GM21528 (cell line): ENCODE measurements around the gene SPAG16.
"Not testable (repeated sequence)": the region's sequence is repeated elsewhere in the genome, so short reads cannot be mapped to it uniquely, and the experiment has no call there.

Source experiments
- ATAC-seq: cut with Tn5 transposase; IDR thresholded peaks from one replicate; pipeline ENCODE4 v1.9.1; 2021; ENCODE audit warnings: mild to moderate bottlenecking, moderate library complexity; ENCODE audit not compliant: unreplicated experiment, low FRiP score

The SPAG16 gene

DNA sequence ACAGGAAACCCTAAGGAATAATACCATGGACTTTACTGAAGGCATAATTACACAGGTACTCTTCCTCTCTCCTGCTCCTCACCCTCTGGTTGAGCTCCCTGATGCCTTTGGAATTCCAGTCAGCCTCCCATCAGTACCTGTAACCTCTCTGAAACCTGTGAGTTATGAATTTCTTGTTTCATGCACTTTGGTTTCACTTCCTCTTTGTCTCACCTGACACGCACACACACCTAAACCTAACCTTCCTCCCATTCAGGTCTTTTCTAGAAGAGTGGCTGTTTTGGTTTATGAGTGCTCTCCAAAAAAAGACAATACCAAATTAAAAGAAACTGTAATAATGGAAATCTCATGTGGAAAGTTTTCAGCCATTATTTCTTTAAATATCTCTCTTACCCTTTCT lies 675.3 kb downstream of the SPAG16 start:
- ATAC-seq: no peak

DNA sequence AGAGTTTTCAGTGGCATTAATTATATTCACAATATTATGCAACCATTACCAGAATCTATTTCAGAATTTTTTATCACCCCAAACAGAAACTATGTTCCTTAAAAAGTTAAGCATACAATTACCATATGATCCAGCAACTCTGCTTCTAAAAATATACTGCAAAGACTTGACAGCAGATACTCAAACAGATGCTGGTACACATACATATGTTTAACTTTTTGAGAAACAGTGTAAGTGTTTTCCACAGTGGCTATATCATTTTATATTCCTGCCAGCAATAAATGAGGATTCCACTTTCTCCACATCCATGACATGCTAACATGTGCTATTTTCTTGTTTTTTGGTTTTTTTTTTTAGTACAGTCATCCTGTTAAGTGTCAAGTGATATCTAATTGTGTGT lies 687.3 kb downstream of the SPAG16 start:
- ATAC-seq: no peak

DNA sequence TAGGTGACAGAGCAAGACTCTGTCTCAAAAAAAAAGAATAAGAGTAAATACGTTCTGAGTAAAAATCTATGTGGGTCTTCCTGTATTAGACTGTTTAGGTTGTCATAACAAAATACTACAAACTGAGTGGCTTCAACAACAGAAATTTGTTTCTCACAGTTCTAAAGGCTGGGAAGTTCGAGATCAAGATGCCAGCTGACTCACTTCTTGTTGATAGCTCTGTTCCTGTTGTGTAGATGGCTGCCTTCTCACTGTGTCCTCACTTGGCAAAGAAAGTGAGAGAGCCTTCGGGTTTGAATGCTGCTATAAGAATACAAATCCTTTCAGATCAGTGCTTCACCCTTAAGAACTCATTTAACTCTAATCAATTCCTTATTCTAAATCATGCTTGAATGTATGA lies 696.6 kb downstream of the SPAG16 start:
- no peak for ATAC-seq

DNA sequence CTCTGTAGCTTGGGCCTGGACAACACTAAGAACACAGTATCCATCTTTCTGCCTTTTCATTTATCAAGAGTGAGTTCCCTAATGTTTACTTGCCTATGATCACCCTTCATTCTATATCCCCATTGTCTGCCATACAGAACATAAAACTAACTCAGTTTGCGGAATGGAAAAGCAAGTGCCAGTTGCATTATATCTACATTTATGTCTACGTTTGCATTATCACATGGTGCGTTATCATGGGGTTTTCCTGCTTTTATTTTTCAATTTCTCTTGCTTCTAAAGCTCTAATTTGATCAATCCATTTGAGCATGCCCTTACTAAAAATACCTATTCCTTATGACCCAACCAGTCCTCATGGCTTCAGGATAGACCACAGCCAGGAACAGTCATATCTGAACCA lies 704.9 kb downstream of the SPAG16 start:
- no peak for ATAC-seq

DNA sequence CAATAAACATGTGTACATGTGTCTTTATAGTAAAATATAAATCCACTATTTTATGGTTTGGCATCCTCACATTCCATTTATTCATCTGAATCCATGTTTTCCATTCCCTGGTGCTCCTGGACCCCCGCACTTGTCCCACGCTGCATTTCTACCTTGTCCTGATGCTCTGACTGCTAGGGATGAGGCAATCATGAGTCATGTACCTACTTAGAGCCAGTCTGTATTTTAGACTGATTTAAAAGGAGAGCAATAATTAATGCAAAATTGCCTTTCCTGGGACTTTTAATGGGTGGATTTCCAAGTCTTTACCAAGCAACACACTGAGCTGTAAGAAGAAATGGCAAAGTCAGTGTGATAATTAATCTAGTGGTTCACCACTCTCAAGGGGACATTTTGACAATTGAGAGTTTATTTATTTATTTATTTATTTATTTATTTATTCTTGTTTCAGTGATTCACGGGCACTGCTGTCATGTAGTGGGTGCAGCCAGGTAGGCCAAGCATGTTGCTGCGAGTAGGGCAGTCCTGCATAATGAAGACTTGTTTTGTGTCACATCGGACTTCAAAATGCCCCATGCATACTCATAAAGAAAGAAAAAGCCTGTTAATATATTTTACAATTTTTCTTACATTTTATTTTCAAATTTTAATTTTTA lies 707.3 kb downstream of the SPAG16 start:
- no peak for ATAC-seq

DNA sequence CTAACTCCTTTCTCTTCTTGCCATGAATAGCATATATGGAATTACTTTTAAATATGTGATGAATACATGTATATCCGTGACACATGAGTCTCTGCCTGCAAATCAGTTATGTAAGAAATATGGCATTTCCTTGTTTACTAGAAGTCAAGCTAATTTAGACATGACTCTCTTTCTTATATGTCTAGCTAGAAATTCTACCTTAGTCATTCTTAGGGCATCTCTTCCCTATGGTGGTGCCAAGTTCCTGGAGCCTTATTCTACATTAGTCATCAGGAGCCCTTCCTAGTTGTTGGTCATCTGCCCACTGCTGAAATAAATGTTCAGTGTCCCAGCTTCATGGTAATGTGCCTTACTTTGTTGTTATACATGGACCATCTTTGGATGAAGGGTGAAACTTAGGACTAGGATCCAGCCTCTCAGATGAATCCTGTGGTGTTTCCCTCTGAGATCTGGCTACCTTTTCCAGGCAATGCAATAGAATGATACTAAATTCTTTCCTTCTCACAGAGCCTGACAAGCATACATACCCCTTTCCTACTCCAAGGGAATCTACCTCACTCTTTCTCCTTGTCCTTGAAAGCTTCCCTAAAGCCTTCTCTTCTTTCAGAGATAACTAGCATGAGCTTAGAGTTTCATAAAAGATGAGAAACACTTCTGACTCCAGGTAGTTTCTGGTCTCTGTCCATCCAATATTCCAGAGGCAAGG lies 711.3 kb downstream of the SPAG16 start:
- ATAC-seq: no peak

DNA sequence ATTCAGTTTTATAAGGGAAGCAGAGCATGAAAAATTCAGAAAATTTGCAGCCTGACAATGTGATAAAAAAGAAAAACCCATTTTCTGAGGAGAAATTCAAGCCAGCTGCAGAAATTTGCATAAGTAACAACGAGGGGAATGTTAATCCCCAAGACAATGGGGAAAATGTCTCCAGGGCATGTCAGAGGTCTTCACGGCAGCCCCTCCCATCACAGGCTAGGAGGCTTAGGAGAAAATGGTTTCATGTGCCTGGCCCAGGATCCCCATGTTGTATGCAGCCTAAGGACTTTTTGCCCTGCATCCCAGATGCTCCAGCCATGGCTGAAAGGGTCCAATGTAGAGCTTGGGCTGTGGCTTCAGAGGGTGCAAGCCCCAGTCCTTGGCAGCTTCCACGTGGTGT lies 714.7 kb downstream of the SPAG16 start:
- ATAC-seq: not testable (repeated sequence)

DNA sequence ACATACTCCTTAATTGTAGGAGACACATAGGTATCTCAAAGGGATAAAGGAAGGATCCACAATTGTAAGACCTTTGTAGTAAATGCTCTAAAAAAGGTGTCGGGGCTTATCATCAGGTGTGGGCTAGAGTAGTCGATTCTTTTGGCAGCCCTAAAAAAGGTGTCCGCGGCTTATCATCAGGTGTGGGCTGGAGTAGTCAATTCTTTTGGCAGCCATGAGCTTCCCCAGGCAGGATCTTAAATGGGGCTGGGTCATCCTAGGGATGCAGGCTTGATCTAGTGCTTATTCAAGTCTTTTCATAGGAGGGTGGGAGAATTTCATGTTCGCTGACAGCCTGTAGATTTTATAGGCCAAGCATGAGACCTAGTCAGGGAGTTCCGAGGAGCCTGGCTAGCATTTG lies 720.2 kb downstream of the SPAG16 start:
- no peak for ATAC-seq

DNA sequence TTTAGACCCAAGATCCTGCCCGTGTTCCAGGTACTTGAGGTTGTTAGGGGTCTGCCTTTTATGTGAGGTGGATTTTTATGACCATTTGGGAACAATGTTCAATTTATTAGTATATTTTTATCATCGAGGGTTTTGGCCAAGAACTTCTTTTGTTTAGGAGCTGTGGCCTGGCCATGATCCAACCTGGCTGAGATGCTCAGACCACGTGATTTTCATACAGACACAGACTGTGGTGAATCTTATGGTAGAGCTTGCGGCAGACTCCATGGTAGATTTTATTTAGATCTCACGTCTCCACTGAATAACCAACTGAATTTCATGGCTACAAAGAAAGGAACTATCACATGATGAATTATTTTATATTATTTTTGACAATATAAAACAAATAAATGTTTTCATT lies 721.1 kb downstream of the SPAG16 start:
- no peak for ATAC-seq

DNA sequence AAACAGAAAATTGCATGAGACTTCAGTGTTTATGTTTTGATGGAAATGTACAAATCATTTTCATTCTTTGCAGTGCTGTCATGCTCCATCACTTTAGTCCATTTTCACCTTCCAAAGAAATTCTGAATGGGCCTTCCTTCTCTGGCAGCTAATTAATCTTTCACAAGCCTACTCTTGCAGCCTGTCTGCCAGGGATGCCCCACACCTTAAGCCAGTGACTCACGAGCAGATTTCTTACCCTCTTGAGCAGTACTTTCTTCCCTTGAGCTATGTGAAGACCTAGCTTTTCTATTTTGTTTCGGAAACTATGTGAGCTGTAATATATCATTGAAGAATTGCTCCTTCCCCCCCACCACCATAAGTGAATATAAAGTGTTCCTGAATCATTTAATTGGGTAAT lies 722.3 kb downstream of the SPAG16 start:
- no peak for ATAC-seq

DNA sequence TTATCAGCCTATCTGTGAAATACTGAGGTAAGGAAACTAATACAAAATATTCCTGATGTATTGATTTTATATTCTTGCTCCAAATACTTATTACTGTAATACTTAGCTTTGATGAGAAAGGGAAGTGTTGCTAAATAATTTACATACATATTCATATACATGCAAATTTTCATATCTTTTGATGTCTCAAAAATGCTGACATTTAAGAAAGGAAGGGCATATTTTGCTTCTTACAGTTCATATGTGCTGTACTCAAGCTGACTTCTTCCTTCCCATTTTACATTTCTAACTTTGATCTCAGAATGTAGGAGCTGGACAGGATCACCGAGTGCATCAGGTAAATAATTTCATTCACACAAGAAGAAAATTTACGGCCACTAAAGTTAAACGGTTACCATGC lies 727.4 kb downstream of the SPAG16 start:
- ATAC-seq: no peak

DNA sequence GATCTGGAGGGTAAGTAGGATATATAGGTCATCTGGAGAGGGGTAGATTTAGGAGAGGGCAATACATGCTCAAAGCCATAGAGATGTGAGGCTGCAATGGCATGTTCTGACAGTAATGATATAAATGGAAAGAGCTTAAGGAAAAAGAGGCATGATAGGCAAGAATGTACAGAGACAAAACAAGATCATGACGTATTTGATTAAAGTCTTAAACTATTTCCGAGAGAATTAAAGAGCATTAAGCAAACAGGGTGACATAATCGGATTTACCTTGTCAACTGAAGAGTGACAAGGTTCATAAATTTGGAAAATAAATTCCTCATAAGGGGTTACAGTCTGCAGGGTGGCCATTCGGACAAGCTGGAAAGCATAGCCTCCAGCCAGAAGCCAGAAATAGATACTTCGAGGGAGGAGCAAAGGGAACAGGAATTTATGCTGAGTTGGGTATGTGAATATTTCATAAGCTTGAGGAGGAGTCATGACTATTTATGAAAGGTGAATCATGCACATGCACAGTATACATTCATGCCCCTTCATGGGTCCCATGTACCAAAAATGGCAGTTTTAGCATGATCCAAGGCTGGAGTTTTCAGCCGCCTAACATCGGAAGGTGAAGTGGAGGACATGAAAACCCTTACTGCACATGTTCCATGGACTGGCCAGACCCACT lies 730.4 kb downstream of the SPAG16 start:
- ATAC-seq: no peak

DNA sequence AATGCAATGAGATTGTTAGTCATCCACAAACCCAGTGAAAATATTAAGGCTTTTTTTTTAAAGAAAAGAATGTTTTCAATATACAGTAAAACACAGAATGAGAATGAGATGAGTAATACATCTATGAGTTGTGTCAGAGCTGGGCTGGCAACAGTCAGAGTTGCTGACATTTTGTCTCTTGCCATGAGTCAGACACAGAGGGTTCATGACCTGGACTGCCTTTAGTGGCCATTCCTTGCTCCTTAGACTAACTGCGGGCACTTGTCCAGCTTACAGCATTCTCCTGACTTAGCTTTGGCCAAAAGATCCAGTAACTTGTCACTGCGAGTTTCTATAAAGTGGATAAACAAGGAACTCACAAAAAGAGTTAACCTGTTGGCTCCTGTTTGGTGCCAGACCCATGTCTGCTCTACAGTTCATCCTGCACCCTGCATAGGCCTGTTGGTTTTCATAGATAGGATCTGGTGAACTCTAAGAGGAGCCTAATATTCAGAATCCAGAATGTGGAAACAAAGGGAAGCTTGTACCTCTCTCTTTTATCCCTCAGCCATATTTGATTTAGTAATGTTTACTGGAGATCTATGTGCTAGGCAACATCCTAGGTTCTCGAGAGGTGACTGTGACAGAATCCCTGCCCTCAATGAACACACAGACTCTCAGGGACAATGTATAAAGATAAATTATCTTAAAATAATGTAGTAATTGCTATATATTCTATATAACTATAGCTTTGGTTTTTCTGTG lies 735.1 kb downstream of the SPAG16 start:
- no peak for ATAC-seq

DNA sequence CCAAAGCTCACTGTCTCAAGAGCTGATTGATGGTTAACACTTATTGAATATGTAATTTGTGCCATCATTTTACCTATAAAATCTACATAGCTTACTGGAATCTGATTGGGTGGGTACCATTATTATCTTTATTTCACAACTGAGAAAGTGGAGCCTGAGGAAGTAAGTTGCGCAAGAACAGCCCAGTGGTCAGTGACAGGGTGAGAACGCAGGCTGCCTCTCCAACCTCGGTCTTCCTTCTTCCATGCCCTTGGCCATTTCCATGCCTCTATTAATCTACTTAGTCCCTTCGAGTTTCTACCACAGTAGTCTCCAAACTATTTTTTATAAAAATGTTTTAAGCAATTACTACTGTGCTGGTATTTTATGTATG lies 735.7 kb downstream of the SPAG16 start:
- ATAC-seq: no peak

DNA sequence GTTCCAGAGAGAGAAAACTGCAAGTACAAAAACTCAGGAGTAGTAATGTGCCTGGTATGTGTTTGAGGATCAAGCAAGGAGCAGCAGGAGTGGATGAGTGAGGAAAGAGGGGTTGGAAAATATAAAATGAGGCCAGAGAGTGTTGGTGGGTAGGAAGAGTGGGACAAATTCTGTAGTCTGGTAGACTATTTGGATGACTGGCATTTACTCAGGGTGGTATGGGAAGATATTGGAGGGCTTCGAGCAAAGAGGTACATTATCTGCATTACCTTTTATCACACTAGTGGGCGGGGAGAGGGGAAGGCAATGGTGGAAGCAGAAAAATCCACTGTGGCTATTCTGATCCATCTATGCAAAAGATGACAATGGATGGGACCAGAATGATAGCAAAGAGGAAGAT lies 744.9 kb downstream of the SPAG16 start:
- no peak for ATAC-seq

DNA sequence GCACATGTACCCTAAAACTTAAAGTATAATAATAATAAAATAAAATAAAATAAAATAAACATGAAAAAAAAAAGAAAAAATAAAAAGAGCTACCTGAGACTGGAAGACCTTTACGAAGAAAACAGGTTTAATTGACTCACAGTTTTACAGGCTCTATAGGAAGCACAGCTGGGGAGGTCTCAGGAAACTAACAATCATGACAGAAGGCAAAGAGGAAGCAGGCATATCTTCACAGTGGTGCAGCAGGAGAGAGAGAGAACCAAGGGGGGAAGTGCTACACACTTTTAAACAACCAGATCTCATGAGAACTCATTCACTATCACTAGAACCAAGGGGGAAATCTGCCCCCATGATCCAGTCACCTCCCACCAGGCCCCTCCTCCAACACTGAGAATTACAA lies 747.3 kb downstream of the SPAG16 start:
- no peak for ATAC-seq

DNA sequence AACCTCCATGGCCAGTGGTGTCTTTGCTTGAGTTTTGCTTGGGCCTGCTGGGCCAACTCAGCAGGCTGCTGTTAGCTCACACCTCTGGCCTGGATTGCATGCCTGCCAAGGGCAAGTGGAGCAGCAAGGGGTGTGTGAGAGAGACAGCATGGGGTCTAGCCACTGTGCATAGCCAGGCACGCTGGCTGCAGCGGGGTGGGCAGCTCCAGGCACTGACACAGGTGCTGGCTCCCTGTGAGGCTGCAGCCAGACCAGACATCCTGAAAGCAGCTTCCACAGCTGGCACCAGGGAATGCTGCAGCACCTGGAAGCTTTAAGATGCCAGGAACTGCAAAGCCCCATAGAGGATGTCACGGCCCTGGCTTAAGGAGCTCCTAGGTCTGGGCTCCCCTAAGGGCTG lies 750.2 kb downstream of the SPAG16 start:
- ATAC-seq: no peak

DNA sequence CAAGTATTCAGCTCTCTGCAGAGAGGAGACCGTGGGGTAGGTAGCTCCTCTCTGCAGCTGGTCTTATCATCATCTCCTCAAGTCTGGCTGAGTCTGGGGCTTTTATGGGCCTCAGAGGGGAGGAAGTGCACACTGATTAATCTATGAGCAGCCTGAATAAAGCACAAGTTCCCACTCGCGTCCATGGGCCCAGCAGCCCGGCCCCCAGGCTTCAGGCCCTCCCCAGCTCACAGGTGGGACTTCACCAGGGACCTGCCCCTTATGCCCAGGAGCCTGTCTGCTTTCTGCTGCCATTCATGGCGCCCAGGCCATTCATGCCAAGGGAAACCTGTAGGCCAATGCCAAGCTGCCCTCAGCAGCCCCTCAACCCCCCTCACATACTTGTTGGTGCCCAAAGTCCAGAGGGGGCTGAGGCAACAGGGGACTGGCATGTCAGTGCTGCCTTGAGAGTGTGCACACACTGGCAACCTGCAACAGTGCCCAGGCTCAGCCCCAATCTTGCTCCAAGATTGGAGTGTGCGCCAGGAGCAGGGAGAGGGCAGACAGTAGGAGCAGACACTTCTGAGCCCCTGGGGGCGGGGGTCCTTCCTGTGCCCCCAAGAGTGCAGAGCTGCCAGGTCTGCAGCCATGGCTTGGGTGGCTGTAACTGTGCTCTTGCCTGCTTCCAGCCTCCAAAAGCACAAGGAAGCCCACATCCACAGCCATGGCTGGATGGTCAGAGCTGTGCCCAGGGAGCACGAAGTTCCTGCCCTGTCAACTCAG lies 751.0 kb downstream of the SPAG16 start:
- no peak for ATAC-seq

DNA sequence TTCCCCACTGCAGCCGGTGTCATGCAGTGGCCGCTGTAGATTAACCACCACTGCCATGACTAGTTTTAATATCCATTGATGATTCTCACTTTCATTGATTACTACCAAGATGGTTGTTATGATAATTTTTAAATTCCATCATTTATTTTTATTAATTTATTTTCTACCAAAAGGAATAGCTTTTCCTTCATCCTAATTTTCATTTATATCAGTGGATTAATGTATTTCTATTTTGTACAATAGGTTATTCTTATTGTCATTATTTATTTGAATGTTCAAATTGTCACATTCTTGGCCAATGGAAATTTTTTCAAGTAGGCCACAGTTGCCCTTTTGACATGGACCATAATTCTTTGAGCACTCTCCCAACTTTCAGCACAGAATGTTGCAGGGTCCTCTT lies 751.7 kb downstream of the SPAG16 start:
- no peak for ATAC-seq

DNA sequence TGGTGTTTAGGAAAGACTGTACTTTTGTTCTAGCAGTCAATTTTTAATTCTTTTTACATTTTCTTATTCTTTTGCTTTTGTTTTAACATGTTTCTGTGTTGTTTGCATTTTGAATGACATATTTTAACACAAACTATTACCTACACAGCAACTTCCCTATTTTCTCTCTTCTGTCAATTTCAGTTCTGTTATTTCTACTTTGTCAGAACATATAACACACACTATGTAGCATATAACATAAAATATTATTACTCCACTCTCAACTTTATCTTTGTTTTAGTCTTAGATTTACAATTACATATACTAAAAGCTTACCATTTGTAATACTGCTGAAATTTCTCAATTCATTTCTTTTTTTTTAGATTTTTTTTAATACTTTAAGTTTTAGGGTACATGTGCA lies 753.9 kb downstream of the SPAG16 start:
- ATAC-seq: no peak

DNA sequence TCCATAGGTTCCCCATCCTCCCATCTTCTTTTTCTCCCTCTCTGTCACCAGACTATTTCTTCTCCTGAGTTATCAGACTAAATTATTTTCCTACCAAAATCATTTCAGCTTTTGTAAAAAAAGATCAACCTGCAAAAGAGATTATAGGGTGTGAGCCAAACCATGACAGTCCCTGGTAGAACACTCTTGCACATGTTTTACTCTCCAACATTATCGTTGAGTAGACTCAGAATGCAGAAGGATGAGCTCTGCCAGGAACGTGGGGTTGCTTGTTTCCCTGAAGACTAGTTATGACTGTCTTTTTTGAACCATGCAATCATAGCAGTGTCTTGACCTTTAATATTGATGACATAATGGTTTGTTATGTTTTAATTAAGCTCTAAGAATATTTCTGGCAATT lies 766.5 kb downstream of the SPAG16 start:
- ATAC-seq: no peak
